H9 (cell line): ENCODE data around the gene PLXNA2. TPM values are rescaled to one million over a fixed set of nuclear protein-coding genes. Genes with fewer than 3 reads are reported as not detected.

Experiments
- DNase-seq: peaks from one replicate; pipeline ENCODE4 v3.0.0-alpha.2; 2017
- H2AFZ ChIP-seq: one replicate; pipeline ENCODE4 v1.6.1; 2013; ENCODE audit warnings: mild to moderate bottlenecking, low read length, control low read depth, moderate library complexity
- H2AK5ac ChIP-seq: 2 replicates; pipeline ENCODE4 v1.6.1; 2013; ENCODE audit warnings: low read length, control low read depth, mixed read lengths; ENCODE audit not compliant: insufficient read length
- H2BK120ac ChIP-seq: one replicate; pipeline ENCODE4 v1.6.1; 2013; ENCODE audit warnings: low read depth, mild to moderate bottlenecking, low read length, control low read depth, inconsistent platforms; ENCODE audit not compliant: poor library complexity, severe bottlenecking
- H2BK12ac ChIP-seq: 2 replicates; pipeline ENCODE4 v1.6.1; 2013; ENCODE audit warnings: low read length, control low read depth, mixed read lengths, low read depth; ENCODE audit not compliant: insufficient read length
- H2BK15ac ChIP-seq: 2 replicates; pipeline ENCODE4 v1.6.1; 2013; ENCODE audit warnings: low read depth, low read length, control low read depth
- H2BK20ac ChIP-seq: one replicate; pipeline ENCODE4 v1.6.1; 2013; ENCODE audit warnings: low read depth, mild to moderate bottlenecking, low read length, control low read depth, inconsistent platforms; ENCODE audit not compliant: poor library complexity, severe bottlenecking
- H2BK5ac ChIP-seq: 2 replicates; pipeline ENCODE4 v1.6.1; 2013; ENCODE audit warnings: low read length, control low read depth, mixed read lengths; ENCODE audit not compliant: insufficient read length
- H3K14ac ChIP-seq: 2 replicates; pipeline ENCODE4 v1.6.1; 2013; ENCODE audit warnings: low read length, control low read depth; ENCODE audit not compliant: insufficient read depth
- H3K18ac ChIP-seq: 2 replicates; pipeline ENCODE4 v1.6.1; 2013; ENCODE audit warnings: low read depth, mild to moderate bottlenecking, mixed read lengths, low read length, control low read depth; ENCODE audit not compliant: insufficient read length
- H3K23ac ChIP-seq: 2 replicates; pipeline ENCODE4 v1.6.1; 2013; ENCODE audit warnings: low read length, control low read depth, mixed read lengths, low read depth; ENCODE audit not compliant: insufficient read length
- H3K23me2 ChIP-seq: 2 replicates; pipeline ENCODE4 v1.6.1; 2013; ENCODE audit warnings: low read depth, mild to moderate bottlenecking, mixed read lengths, low read length, control low read depth; ENCODE audit not compliant: insufficient read length, poor library complexity, severe bottlenecking
- H3K27ac ChIP-seq: 2 replicates; pipeline ENCODE4 v1.5.1; 2013; ENCODE audit warnings: low read length, control low read depth, mixed read lengths, low read depth; ENCODE audit not compliant: insufficient read length
- H3K27me3 ChIP-seq: 2 replicates; pipeline ENCODE4 v1.6.1; 2013; ENCODE audit warnings: low read length, control low read depth, inconsistent platforms; ENCODE audit not compliant: insufficient read depth
- H3K4ac ChIP-seq: 2 replicates; pipeline ENCODE4 v1.6.1; 2013; ENCODE audit warnings: low read depth, mild to moderate bottlenecking, control low read depth, inconsistent platforms, low read length, moderate library complexity
- H3K4me1 ChIP-seq: 2 replicates; pipeline ENCODE4 v1.6.1; 2013; ENCODE audit warnings: low read length, control low read depth, inconsistent platforms; ENCODE audit not compliant: insufficient read depth
- H3K4me2 ChIP-seq: 2 replicates; pipeline ENCODE4 v1.6.1; 2013; ENCODE audit warnings: low read length, control low read depth, mixed read lengths; ENCODE audit not compliant: insufficient read length, insufficient read depth
- H3K56ac ChIP-seq: 2 replicates; pipeline ENCODE4 v1.6.1; 2013; ENCODE audit warnings: low read depth, mild to moderate bottlenecking, mixed read lengths, low read length, control low read depth; ENCODE audit not compliant: insufficient read length
- H3K79me1 ChIP-seq: 2 replicates; pipeline ENCODE4 v1.6.1; 2013; ENCODE audit warnings: low read depth, mild to moderate bottlenecking, moderate library complexity, low read length, control low read depth, inconsistent platforms; ENCODE audit not compliant: insufficient read depth, poor library complexity, severe bottlenecking
- H3K79me2 ChIP-seq: 2 replicates; pipeline ENCODE4 v1.6.1; 2013; ENCODE audit warnings: low read length, control low read depth, inconsistent platforms; ENCODE audit not compliant: insufficient read depth
- H3K9ac ChIP-seq: 2 replicates; pipeline ENCODE4 v1.6.1; 2013; ENCODE audit warnings: low read length, control low read depth, mixed read lengths; ENCODE audit not compliant: insufficient read length; ENCODE audit errors: extremely low read depth
- H3K9me3 ChIP-seq: one replicate; pipeline ENCODE4 v1.6.1; 2013; ENCODE audit warnings: low read depth, low read length, inconsistent platforms; ENCODE audit not compliant: control insufficient read depth
- H3T11ph ChIP-seq: one replicate; pipeline ENCODE4 v1.6.1; 2013; ENCODE audit warnings: mild to moderate bottlenecking, low read length, control low read depth, inconsistent platforms
- H4K20me1 ChIP-seq: one replicate; pipeline ENCODE4 v1.6.1; 2013; ENCODE audit not compliant: control insufficient read depth, insufficient read length, insufficient read depth
- H4K5ac ChIP-seq: 2 replicates; pipeline ENCODE4 v1.6.1; 2013; ENCODE audit warnings: low read depth, mild to moderate bottlenecking, mixed read lengths, low read length, control low read depth; ENCODE audit not compliant: insufficient read length
- H4K8ac ChIP-seq: replicated peaks from 2 replicates; pipeline ENCODE4 v1.6.1; 2013; ENCODE audit warnings: low read length, control low read depth, mixed read lengths, low read depth; ENCODE audit not compliant: insufficient read length
- H4K91ac ChIP-seq: 2 replicates; pipeline ENCODE4 v1.6.1; 2013; ENCODE audit warnings: low read depth, mild to moderate bottlenecking, moderate library complexity, mixed read lengths, low read length, control low read depth; ENCODE audit not compliant: insufficient read length
- H3K27ac Mint-ChIP-seq, 3 experiments: 2 replicates in 2 of 3; 3 replicates in 1 of 3; pipeline ENCODE4 v1.8.0; 2020 to 2021; ENCODE audit warnings: mixed read lengths in 3 of 3, mild to moderate bottlenecking in 1 of 3, moderate library complexity in 1 of 3
- H3K27me3 Mint-ChIP-seq: 2 replicates; pipeline ENCODE4 v1.8.0; 2021; ENCODE audit warnings: low read depth, mild to moderate bottlenecking, moderate library complexity, mixed read lengths
- H3K36me3 Mint-ChIP-seq, 3 experiments: 2 replicates in 2 of 3; 3 replicates in 1 of 3; pipeline ENCODE4 v1.8.0; 2020 to 2021; ENCODE audit warnings: low read depth in 3 of 3, mixed read lengths in 3 of 3; ENCODE audit not compliant: insufficient read depth in 1 of 3
- H3K4me1 Mint-ChIP-seq, 2 experiments: 2 replicates each; pipeline ENCODE4 v1.8.0; 2020; ENCODE audit warnings: mixed read lengths in 2 of 2
- H3K4me3 Mint-ChIP-seq, 2 experiments: 2 replicates in 1 of 2; 3 replicates in 1 of 2; pipeline ENCODE4 v1.8.0; 2020 to 2021; ENCODE audit warnings: mild to moderate bottlenecking in 2 of 2, mixed read lengths in 2 of 2, moderate library complexity in 1 of 2
- H3K9me3 Mint-ChIP-seq, 2 experiments: 2 replicates in 1 of 2; 3 replicates in 1 of 2; pipeline ENCODE4 v1.8.0; 2020; ENCODE audit warnings: mild to moderate bottlenecking in 2 of 2, mixed read lengths in 2 of 2, moderate library complexity in 1 of 2
- CTCF ChIP-seq: fragments of 200-600 bp; sonication (generic); conservative IDR thresholded peaks from 3 replicates; pipeline ENCODE4 v1.8.0; 2021; ENCODE audit warnings: antibody characterized with exemption, mild to moderate bottlenecking
- WGBS: extraction: QIAGEN DNeasy Blood & Tissue Kit; methylation state at CpG from one replicate; pipeline ENCODE4 v1.1.7; 2013; ENCODE audit warnings: missing lambda C conversion rate, low lambda C conversion rate, mixed read lengths; ENCODE audit not compliant: insufficient read length; ENCODE audit errors: extremely low coverage; 5-methylcytosine and 5-hydroxymethylcytosine counted together
- total RNA-seq: library from RNA; stranded (reverse); gene quantifications from 2 replicates; pipeline ENCODE4 v1.2.1, GENCODE V29; 2021

Gene PLXNA2
- total RNA-seq, 1 experiment from 2014 or later = 0.57 TPM

GRCh38 chr1:208163539-208163938 lies 80.6 kb downstream of the PLXNA2 start:
- Histone ChIP-seq H3K4me2 (no peak overlapping the region), H2AFZ (no peak overlapping the region), H2BK5ac (no peak overlapping the region), H4K20me1 (no peaks in the 10 kb centered on the region), H3K79me1 (no peaks in the 10 kb centered on the region), H3K27me3 (no peaks in the 10 kb centered on the region; the same call in 1 of the 2 replicates), H2BK12ac (no peak overlapping the region), H4K8ac (no peak overlapping the region), H3K4ac (no peak overlapping the region), H3K9ac (no peak overlapping the region), H3K18ac (no peak overlapping the region), H3K23ac (no peak overlapping the region), H2BK120ac (no peak overlapping the region), H2BK20ac (no peak overlapping the region), H4K5ac (no peak overlapping the region), H3K4me1 (peaks cover 13% of the 10 kb centered on the region), H3K27ac (no peak overlapping the region), H2AK5ac (no peak overlapping the region), H3K23me2 (no peaks in the 10 kb centered on the region), H3K14ac (no peak overlapping the region), H3K56ac (no peak overlapping the region), H2BK15ac (no peak overlapping the region), H3K79me2 (no peaks in the 10 kb centered on the region), H3T11ph (no peak overlapping the region), H3K9me3 (no peaks in the 10 kb centered on the region), H4K91ac (no peak overlapping the region)
- Mint-ChIP-seq H3K36me3 (no peaks in the 10 kb centered on the region), H3K4me3 (no peak overlapping the region), H3K27ac (no peak overlapping the region), H3K4me1 (peaks cover 67 to 88% of the 10 kb centered on the region in 2 experiments), H3K27me3 (peaks cover 20% of the 10 kb centered on the region), H3K9me3 (no peaks in the 10 kb centered on the region)
- no peak for DNase-seq
- no peak for TF ChIP-seq CTCF
- WGBS = no CpG with 5 or more reads among the region's 1 CpG
